ENCODE data around the gene CNTNAP2.

- TF ChIP-seq CTCF (IDR thresholded peaks at IDR 0.05) (no peak), POLR2A (IDR thresholded peaks at IDR 0.05) (no peak), POLR2AphosphoS5 (IDR thresholded peaks at IDR 0.05; ENCODE audit: insufficient read depth in 1 of 2, low read depth in 1 of 2) (no peak)
Observed at GRCh38 chr7:146740039-146740438, 623.4 kb downstream of the CNTNAP2 start.
